Kidney epithelial cell (primary cell): ENCODE results near the gene POU2F1. TPM values are rescaled to one million over a fixed set of nuclear protein-coding genes. Genes with fewer than 3 reads are reported as not detected.
"Not testable (repeated sequence)": the region's sequence is repeated elsewhere in the genome, so short reads cannot be mapped to it uniquely, and the experiment has no call there.

ENCODE experiments used
- DNase-seq: peaks from one replicate; pipeline ENCODE4 v3.0.0-alpha.2; 2010; ENCODE audit warnings: low read depth
- H3K27me3 ChIP-seq: 2 replicates; pipeline ENCODE4 v1.6.0; 2011; ENCODE audit warnings: low read length; ENCODE audit not compliant: control insufficient read depth, insufficient read depth
- H3K36me3 ChIP-seq: 2 replicates; pipeline ENCODE4 v1.5.1; 2011; ENCODE audit warnings: low read length; ENCODE audit not compliant: control insufficient read depth, insufficient read depth
- H3K4me3 ChIP-seq: 2 replicates; pipeline ENCODE4 v1.5.1; 2011; ENCODE audit warnings: low read depth, mild to moderate bottlenecking, control low read depth, low read length
- total RNA-seq: library from RNA; depleted of rRNA; stranded (reverse); fragments of >200 nt; gene quantifications from 2 replicates; pipeline ENCODE4 v1.2.3, GENCODE V29; 2015
- TF ChIP-seq, protein P1 (sequence below): IDR thresholded peaks from 2 replicates; pipeline ENCODE4 v1.5.1; 2011; ENCODE audit warnings: mild to moderate bottlenecking, moderate library complexity, low read length, control low read depth, inconsistent platforms; ENCODE audit not compliant: insufficient read depth, poor library complexity, severe bottlenecking

Gene POU2F1
- total RNA-seq, 1 donor from 2014 or later = 8.4 TPM

- DNase-seq = no peak
- no peaks in the 10 kb centered on the region for H3K27me3 ChIP-seq
- peak overlapping the region; percentile 86 for H3K4me3 ChIP-seq
- TF ChIP-seq, protein P1, sequence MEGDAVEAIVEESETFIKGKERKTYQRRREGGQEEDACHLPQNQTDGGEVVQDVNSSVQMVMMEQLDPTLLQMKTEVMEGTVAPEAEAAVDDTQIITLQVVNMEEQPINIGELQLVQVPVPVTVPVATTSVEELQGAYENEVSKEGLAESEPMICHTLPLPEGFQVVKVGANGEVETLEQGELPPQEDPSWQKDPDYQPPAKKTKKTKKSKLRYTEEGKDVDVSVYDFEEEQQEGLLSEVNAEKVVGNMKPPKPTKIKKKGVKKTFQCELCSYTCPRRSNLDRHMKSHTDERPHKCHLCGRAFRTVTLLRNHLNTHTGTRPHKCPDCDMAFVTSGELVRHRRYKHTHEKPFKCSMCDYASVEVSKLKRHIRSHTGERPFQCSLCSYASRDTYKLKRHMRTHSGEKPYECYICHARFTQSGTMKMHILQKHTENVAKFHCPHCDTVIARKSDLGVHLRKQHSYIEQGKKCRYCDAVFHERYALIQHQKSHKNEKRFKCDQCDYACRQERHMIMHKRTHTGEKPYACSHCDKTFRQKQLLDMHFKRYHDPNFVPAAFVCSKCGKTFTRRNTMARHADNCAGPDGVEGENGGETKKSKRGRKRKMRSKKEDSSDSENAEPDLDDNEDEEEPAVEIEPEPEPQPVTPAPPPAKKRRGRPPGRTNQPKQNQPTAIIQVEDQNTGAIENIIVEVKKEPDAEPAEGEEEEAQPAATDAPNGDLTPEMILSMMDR = no peak
- no peaks in the 10 kb centered on the region for H3K36me3 ChIP-seq
Observed at GRCh38 chr1:167221738-167222610, 1.3 kb downstream of the POU2F1 start.

DNA sequence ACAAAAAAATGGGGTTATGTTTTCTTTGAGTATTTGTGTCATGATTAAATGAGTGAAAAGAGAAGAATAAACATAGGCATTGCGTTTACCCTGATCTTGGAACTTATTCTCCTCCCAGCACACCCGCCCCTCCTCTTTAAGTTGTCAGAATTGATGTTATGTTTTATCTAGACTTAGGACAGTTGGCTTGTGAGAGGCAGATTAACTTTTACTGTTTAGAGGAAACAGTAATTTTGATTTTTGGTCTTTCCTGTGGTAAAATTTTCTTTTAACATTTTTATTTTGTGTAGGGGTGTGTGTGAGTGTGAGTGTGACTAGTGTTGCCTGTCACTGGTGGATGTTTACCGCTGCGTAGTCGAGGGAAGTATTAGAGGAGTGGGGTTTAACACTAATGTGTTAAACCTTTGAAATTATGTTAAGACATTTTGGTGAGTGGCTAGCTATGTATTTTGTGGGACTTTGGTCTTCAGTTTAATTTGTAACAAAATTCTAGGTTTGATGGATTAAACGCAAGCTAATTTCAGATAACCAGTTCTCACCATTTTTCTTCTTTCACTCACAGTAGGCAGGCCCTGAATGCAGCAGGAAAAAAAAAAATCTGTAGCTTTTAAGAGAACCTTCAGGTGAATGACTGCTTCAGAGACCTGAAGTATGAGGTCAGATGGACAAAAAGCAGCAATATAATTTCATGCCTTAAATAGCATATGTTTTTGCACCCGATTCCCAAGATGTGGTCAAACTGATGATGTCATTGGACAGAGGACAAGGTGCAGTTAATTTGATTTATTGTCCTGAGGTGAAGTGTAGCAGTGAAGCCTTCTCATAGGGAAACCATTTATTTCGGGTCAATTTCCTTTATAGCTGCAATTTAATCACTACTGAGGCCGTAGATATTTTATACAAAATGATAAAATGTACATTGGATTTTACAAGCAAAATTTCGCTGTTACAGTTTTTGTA is 2.7 kb downstream of the POU2F1 start:
- no peak for DNase-seq
- Histone ChIP-seq H3K4me3 (no peak overlapping the region), H3K27me3 (no peaks in the 10 kb centered on the region)

DNA sequence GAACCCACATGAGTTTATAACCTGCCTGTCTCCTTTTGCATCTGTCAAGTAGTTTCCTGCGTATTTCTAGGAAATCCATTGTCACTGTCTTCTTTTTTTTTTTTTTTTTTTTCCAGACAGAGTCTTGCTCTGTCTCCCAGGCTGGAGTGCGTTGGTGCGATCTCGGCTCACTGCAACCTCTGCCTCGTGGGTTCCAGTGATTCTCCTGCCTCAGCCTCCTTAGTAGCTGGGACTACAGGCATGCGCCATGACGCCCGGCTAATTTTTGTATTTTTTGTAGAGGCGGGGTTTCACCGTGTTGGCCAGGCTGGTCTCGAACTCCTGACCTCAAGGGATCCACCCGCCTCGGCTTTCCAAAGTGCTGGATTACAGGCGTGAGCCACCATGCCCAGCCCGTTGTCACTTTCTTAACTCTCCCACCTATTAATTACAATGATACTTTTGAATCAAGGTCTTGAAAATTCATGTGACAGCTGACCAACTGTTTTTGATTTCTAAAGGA is 4.1 kb downstream of the POU2F1 start:
- not testable (repeated sequence) for H3K27me3 ChIP-seq, H3K36me3 ChIP-seq, DNase-seq, H3K4me3 ChIP-seq

More for the DNA sequence above, 2.7 kb downstream of the POU2F1 start:
- no peaks in the 10 kb centered on the region for H3K36me3 ChIP-seq
- TF ChIP-seq, protein P1 = no peak

- DNase-seq = no peak
- TF ChIP-seq, protein P1 = no peak
- H3K27me3 ChIP-seq = no peaks in the 10 kb centered on the region
- no peaks in the 10 kb centered on the region for H3K36me3 ChIP-seq
- no peak overlapping the region for H3K4me3 ChIP-seq
Observed at GRCh38 chr1:167225920-167226319, 5.2 kb downstream of the POU2F1 start.

- DNase-seq = no peak
- TF ChIP-seq, protein P1 = no peak
- Histone ChIP-seq H3K27me3 (no peaks in the 10 kb centered on the region), H3K36me3 (no peaks in the 10 kb centered on the region), H3K4me3 (no peak overlapping the region)
Observed at GRCh38 chr1:167227934-167228378, 7.3 kb downstream of the POU2F1 start.

DNA sequence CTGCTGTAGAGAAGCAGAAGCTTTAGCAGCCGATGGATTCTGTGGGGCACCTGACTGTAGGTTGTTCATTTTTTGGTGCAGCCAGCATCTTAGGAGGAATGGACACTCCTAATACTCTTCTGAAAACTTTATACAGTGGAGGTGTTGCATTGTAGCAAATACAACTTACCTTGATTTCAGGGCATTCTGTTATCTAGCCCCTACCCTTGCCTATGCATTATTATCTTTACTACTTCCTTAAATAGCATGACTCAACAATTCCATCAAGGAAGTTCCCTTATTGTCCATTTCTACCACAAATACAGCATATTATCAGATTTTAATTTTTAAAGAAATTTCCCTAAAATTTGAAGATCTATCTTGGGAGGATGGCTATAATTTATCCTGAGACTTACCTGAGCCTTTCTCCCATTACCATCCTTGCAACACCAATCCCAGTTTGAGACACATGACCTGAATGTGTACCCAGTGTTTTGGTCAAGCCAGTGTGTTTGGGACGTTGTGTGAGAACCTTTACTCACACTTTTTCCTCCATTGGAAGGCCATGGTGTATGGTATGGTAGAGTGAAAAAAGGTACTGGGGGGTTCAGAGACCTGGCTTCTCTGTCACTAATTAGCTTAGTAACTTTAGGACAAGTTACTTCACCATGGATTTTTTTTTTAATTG is 9.2 kb downstream of the POU2F1 start:
- TF ChIP-seq, protein P1 = no peak
- H3K4me3 ChIP-seq = no peak overlapping the region
- DNase-seq = no peak
- H3K27me3 ChIP-seq = no peaks in the 10 kb centered on the region
- H3K36me3 ChIP-seq = no peaks in the 10 kb centered on the region
